Natural killer cell (primary cell): ENCODE data around the gene CEP135. TPM values are rescaled to one million over a fixed set of nuclear protein-coding genes. Genes with fewer than 3 reads are reported as not detected.

ENCODE experiments used
- ATAC-seq, 3 donors: fragments of 150-1000 bp in 2 of 3; fragments of 200-7000 bp in 1 of 3; cut with Tn5 transposase; 1 replicate in 1 of 3; 2 replicates in 2 of 3; pipeline ENCODE4 v1.10.0; 2021; ENCODE audit warnings: mild to moderate bottlenecking in 2 of 3, moderate library complexity in 2 of 3
- DNase-seq, 2 donors: peaks; one replicate each; pipeline versions ENCODE4 v3.0.0 to v3.0.0-alpha.2; 2013 to 2021; ENCODE audit warnings: mixed read lengths in 1 of 2
- H3K27ac ChIP-seq: one replicate; pipeline ENCODE4 v1.5.1; 2013; ENCODE audit warnings: mild to moderate bottlenecking, low read length
- H3K27me3 ChIP-seq: one replicate; pipeline ENCODE4 v1.6.1; 2013; ENCODE audit warnings: low read length; ENCODE audit not compliant: control insufficient read depth, insufficient read depth
- H3K36me3 ChIP-seq: one replicate; pipeline ENCODE4 v1.6.1; 2013; ENCODE audit warnings: low read length; ENCODE audit not compliant: control insufficient read depth, insufficient read depth
- H3K4me1 ChIP-seq: one replicate; pipeline ENCODE4 v1.6.1; 2013; ENCODE audit warnings: low read length; ENCODE audit not compliant: control insufficient read depth, insufficient read depth
- H3K4me3 ChIP-seq: one replicate; pipeline ENCODE4 v1.5.1; 2013; ENCODE audit warnings: low read length
- H3K9me3 ChIP-seq: one replicate; pipeline ENCODE4 v1.6.1; 2013; ENCODE audit warnings: low read length; ENCODE audit not compliant: control insufficient read depth, insufficient read depth
- H3K27ac Mint-ChIP-seq, 2 donors: one replicate each; pipeline ENCODE4 v1.8.0; 2022; ENCODE audit warnings: mild to moderate bottlenecking in 2 of 2, mixed read lengths in 2 of 2, moderate library complexity in 1 of 2
- H3K27me3 Mint-ChIP-seq, 2 donors: one replicate each; pipeline ENCODE4 v1.8.0; 2022; ENCODE audit warnings: low read depth in 2 of 2, mixed read lengths in 2 of 2
- H3K36me3 Mint-ChIP-seq: one replicate; pipeline ENCODE4 v1.8.0; 2022; ENCODE audit warnings: mixed read lengths
- H3K4me1 Mint-ChIP-seq, 2 donors: one replicate each; pipeline ENCODE4 v1.8.0; 2022; ENCODE audit warnings: mixed read lengths in 2 of 2
- H3K4me3 Mint-ChIP-seq: one replicate; pipeline ENCODE4 v1.8.0; 2022; ENCODE audit warnings: mild to moderate bottlenecking, moderate library complexity, mixed read lengths
- H3K9me3 Mint-ChIP-seq, 2 donors: one replicate each; pipeline ENCODE4 v1.8.0; 2022; ENCODE audit warnings: mixed read lengths in 2 of 2
- CTCF ChIP-seq: fragments of 200-600 bp; IDR thresholded peaks from one replicate; pipeline ENCODE4 v1.8.0; 2022; ENCODE audit warnings: antibody characterized with exemption
- whole genome bisulfite sequencing: methylation state at CpG from one replicate; pipeline ENCODE4 v1.1.7; 2013; ENCODE audit warnings: missing lambda C conversion rate; ENCODE audit not compliant: insufficient coverage; 5-methylcytosine and 5-hydroxymethylcytosine counted together
- intact Hi-C: fragments of 100-400 bp; cut with micrococcal nuclease; formaldehyde crosslinking; loops from one replicate; pipeline ENCODE4 v1.14.2; 2022
- total RNA-seq, 4 donors: library from RNA; stranded (reverse); fragments of 120-200 nt in 1 of 4; gene quantifications; one replicate each; pipeline versions ENCODE4 v1.2.3 to v1.2.4, GENCODE V29; 2013 to 2022

CEP135 gene
- total RNA-seq, 3 donors from 2014 or later (not counting 1 experiment from before 2014, with no cell fraction given), result 18.7 to 24.4 (median 19.9) TPM

GRCh38 chr4:55955710-55956109 lies 7.0 kb downstream of the CEP135 start:
- Mint-ChIP-seq H3K4me1 (peaks cover 0 to 4% of the 10 kb centered on the region in 2 donors), H3K27me3 (no peaks in the 10 kb centered on the region), H3K4me3 (no peak overlapping the region), H3K27ac (no peak overlapping the region), H3K36me3 (peaks cover 18% of the 10 kb centered on the region), H3K9me3 (no peaks in the 10 kb centered on the region)
- peaks cover 37% of the 10 kb centered on the region for H3K36me3 ChIP-seq
- 94% methylated on average over 1 of the region's 1 CpG for WGBS
- H3K27me3 ChIP-seq, result no peaks in the 10 kb centered on the region
- H3K4me1 ChIP-seq, result no peaks in the 10 kb centered on the region
- no peaks in the 10 kb centered on the region for H3K9me3 ChIP-seq
- DNase-seq, result no peak
- no peak overlapping the region for H3K27ac ChIP-seq
- no peak for TF ChIP-seq CTCF
- no peak for ATAC-seq
- H3K4me3 ChIP-seq, result no peak overlapping the region
- intact Hi-C loops, result no loop called here

GRCh38 chr4:55959655-55960054 lies 10.9 kb downstream of the CEP135 start:
- ATAC-seq (no peak), DNase-seq (no peak)
- Mint-ChIP-seq H3K4me1 (peaks cover 0 to 4% of the 10 kb centered on the region in 2 donors), H3K27me3 (no peaks in the 10 kb centered on the region), H3K36me3 (peaks cover 11% of the 10 kb centered on the region), H3K27ac (no peak overlapping the region), H3K9me3 (no peaks in the 10 kb centered on the region), H3K4me3 (no peak overlapping the region)
- Histone ChIP-seq H3K27me3 (no peaks in the 10 kb centered on the region), H3K4me3 (no peak overlapping the region), H3K9me3 (no peaks in the 10 kb centered on the region), H3K4me1 (no peaks in the 10 kb centered on the region), H3K27ac (no peak overlapping the region), H3K36me3 (peaks cover 28% of the 10 kb centered on the region)
- intact Hi-C loops, result no loop called here
- TF ChIP-seq CTCF, result no peak

GRCh38 chr4:55964046-55964445 lies 15.3 kb downstream of the CEP135 start:
- no peaks in the 10 kb centered on the region for H3K9me3 ChIP-seq

More at GRCh38 chr4:55964046-55964445, 15.3 kb downstream of the CEP135 start:
- H3K36me3 ChIP-seq, result peaks cover 29% of the 10 kb centered on the region
- Mint-ChIP-seq H3K27ac (no peak overlapping the region), H3K9me3 (no peaks in the 10 kb centered on the region), H3K4me3 (no peak overlapping the region), H3K36me3 (no peaks in the 10 kb centered on the region), H3K27me3 (no peaks in the 10 kb centered on the region), H3K4me1 (no peaks in the 10 kb centered on the region)
- H3K27ac ChIP-seq, result no peak overlapping the region
- WGBS, result 98% methylated on average over 3 of the region's 3 CpGs
- H3K27me3 ChIP-seq, result no peaks in the 10 kb centered on the region
- DNase-seq, result no peak
- TF ChIP-seq CTCF, result no peak
- intact Hi-C loops, result no loop called here
- ATAC-seq, result no peak
- no peaks in the 10 kb centered on the region for H3K4me1 ChIP-seq
- no peak overlapping the region for H3K4me3 ChIP-seq
